ENCODE data around the gene RPTOR.
"Not testable (repeated sequence)": the region's sequence is repeated elsewhere in the genome, so short reads cannot be mapped to it uniquely, and the experiment has no call there.

RPTOR gene

GRCh38 chr17:80807014-80807413 is 262.4 kb downstream of the RPTOR start:
- H3K27ac ChIP-seq (ENCODE audit: low read depth, low read length), result no peak overlapping the region
- H3K36me3 ChIP-seq (ENCODE audit: control insufficient read depth, insufficient read depth, low read length), result no peaks in the 10 kb centered on the region
- H3K4me1 ChIP-seq (ENCODE audit: control insufficient read depth, insufficient read depth, low read length), result no peaks in the 10 kb centered on the region
- no peaks in the 10 kb centered on the region for H3K27me3 ChIP-seq (ENCODE audit: control insufficient read depth, insufficient read depth, low read length)
- no peak overlapping the region for H3K4me3 ChIP-seq (ENCODE audit: low read length)
- no peak overlapping the region for H3K9ac ChIP-seq (ENCODE audit: low read length)

- H3K9ac ChIP-seq (ENCODE audit: low read length), result no peak overlapping the region
- H3K27ac ChIP-seq (ENCODE audit: low read depth, low read length), result no peak overlapping the region
- H3K27me3 ChIP-seq (ENCODE audit: control insufficient read depth, insufficient read depth, low read length), result no peaks in the 10 kb centered on the region
- H3K4me3 ChIP-seq (ENCODE audit: low read length), result no peak overlapping the region
- no peaks in the 10 kb centered on the region for H3K4me1 ChIP-seq (ENCODE audit: control insufficient read depth, insufficient read depth, low read length)
- H3K36me3 ChIP-seq (ENCODE audit: control insufficient read depth, insufficient read depth, low read length), result no peaks in the 10 kb centered on the region
Measured at GRCh38 chr17:80807882-80808281, 263.2 kb downstream of the RPTOR start.

- no peak overlapping the region for H3K4me3 ChIP-seq (ENCODE audit: low read length)
- H3K27me3 ChIP-seq (ENCODE audit: control insufficient read depth, insufficient read depth, low read length), result no peaks in the 10 kb centered on the region
- no peak overlapping the region for H3K27ac ChIP-seq (ENCODE audit: low read depth, low read length)
- no peaks in the 10 kb centered on the region for H3K4me1 ChIP-seq (ENCODE audit: control insufficient read depth, insufficient read depth, low read length)
- no peak overlapping the region for H3K9ac ChIP-seq (ENCODE audit: low read length)
- no peaks in the 10 kb centered on the region for H3K36me3 ChIP-seq (ENCODE audit: control insufficient read depth, insufficient read depth, low read length)
Measured at GRCh38 chr17:80811181-80812105, 266.8 kb downstream of the RPTOR start.

GRCh38 chr17:80812362-80813088 is 267.9 kb downstream of the RPTOR start:
- Histone ChIP-seq H3K4me1 (ENCODE audit: control insufficient read depth, insufficient read depth, low read length) (no peaks in the 10 kb centered on the region), H3K36me3 (ENCODE audit: control insufficient read depth, insufficient read depth, low read length) (no peaks in the 10 kb centered on the region), H3K27me3 (ENCODE audit: control insufficient read depth, insufficient read depth, low read length) (no peaks in the 10 kb centered on the region), H3K27ac (ENCODE audit: low read depth, low read length) (no peak overlapping the region), H3K4me3 (ENCODE audit: low read length) (no peak overlapping the region), H3K9ac (ENCODE audit: low read length) (no peak overlapping the region)

- no peaks in the 10 kb centered on the region for H3K4me1 ChIP-seq (ENCODE audit: control insufficient read depth, insufficient read depth, low read length)
- H3K36me3 ChIP-seq (ENCODE audit: control insufficient read depth, insufficient read depth, low read length), result no peaks in the 10 kb centered on the region
- H3K4me3 ChIP-seq (ENCODE audit: low read length), result no peak overlapping the region
- no peak overlapping the region for H3K9ac ChIP-seq (ENCODE audit: low read length)
- H3K27ac ChIP-seq (ENCODE audit: low read depth, low read length), result no peak overlapping the region
- no peaks in the 10 kb centered on the region for H3K27me3 ChIP-seq (ENCODE audit: control insufficient read depth, insufficient read depth, low read length)
Measured at GRCh38 chr17:80813318-80813717, 268.7 kb downstream of the RPTOR start.

- Histone ChIP-seq H3K36me3 (ENCODE audit: control insufficient read depth, insufficient read depth, low read length) (no peaks in the 10 kb centered on the region), H3K27me3 (ENCODE audit: control insufficient read depth, insufficient read depth, low read length) (no peaks in the 10 kb centered on the region), H3K4me1 (ENCODE audit: control insufficient read depth, insufficient read depth, low read length) (no peaks in the 10 kb centered on the region), H3K27ac (ENCODE audit: low read depth, low read length) (no peak overlapping the region), H3K9ac (ENCODE audit: low read length) (no peak overlapping the region), H3K4me3 (ENCODE audit: low read length) (no peak overlapping the region)
Measured at GRCh38 chr17:80814491-80814890, 269.9 kb downstream of the RPTOR start.

- Histone ChIP-seq H3K36me3 (ENCODE audit: control insufficient read depth, insufficient read depth, low read length) (no peaks in the 10 kb centered on the region), H3K27me3 (ENCODE audit: control insufficient read depth, insufficient read depth, low read length) (no peaks in the 10 kb centered on the region), H3K27ac (ENCODE audit: low read depth, low read length) (no peak overlapping the region), H3K4me3 (ENCODE audit: low read length) (no peak overlapping the region), H3K4me1 (ENCODE audit: control insufficient read depth, insufficient read depth, low read length) (no peaks in the 10 kb centered on the region), H3K9ac (ENCODE audit: low read length) (no peak overlapping the region)
Measured at GRCh38 chr17:80815151-80815681, 270.6 kb downstream of the RPTOR start.

GRCh38 chr17:80815718-80816117 is 271.1 kb downstream of the RPTOR start:
- H3K36me3 ChIP-seq (ENCODE audit: control insufficient read depth, insufficient read depth, low read length); H3K27ac ChIP-seq (ENCODE audit: low read depth, low read length); H3K4me1 ChIP-seq (ENCODE audit: control insufficient read depth, insufficient read depth, low read length); H3K9ac ChIP-seq (ENCODE audit: low read length); H3K27me3 ChIP-seq (ENCODE audit: control insufficient read depth, insufficient read depth, low read length); H3K4me3 ChIP-seq (ENCODE audit: low read length): not testable (repeated sequence)

GRCh38 chr17:80816241-80817103 is 271.8 kb downstream of the RPTOR start:
- no peak overlapping the region for H3K27ac ChIP-seq (ENCODE audit: low read depth, low read length)
- H3K27me3 ChIP-seq (ENCODE audit: control insufficient read depth, insufficient read depth, low read length), result no peaks in the 10 kb centered on the region
- no peak overlapping the region for H3K4me3 ChIP-seq (ENCODE audit: low read length)
- no peaks in the 10 kb centered on the region for H3K4me1 ChIP-seq (ENCODE audit: control insufficient read depth, insufficient read depth, low read length)
- H3K36me3 ChIP-seq (ENCODE audit: control insufficient read depth, insufficient read depth, low read length), result no peaks in the 10 kb centered on the region
- H3K9ac ChIP-seq (ENCODE audit: low read length), result no peak overlapping the region

GRCh38 chr17:80817321-80817845 is 272.7 kb downstream of the RPTOR start:
- no peaks in the 10 kb centered on the region for H3K36me3 ChIP-seq (ENCODE audit: control insufficient read depth, insufficient read depth, low read length)
- H3K4me3 ChIP-seq (ENCODE audit: low read length), result no peak overlapping the region
- no peaks in the 10 kb centered on the region for H3K27me3 ChIP-seq (ENCODE audit: control insufficient read depth, insufficient read depth, low read length)
- H3K9ac ChIP-seq (ENCODE audit: low read length), result no peak overlapping the region
- no peaks in the 10 kb centered on the region for H3K4me1 ChIP-seq (ENCODE audit: control insufficient read depth, insufficient read depth, low read length)
- no peak overlapping the region for H3K27ac ChIP-seq (ENCODE audit: low read depth, low read length)

GRCh38 chr17:80817861-80818260 is 273.2 kb downstream of the RPTOR start:
- H3K27me3 ChIP-seq (ENCODE audit: control insufficient read depth, insufficient read depth, low read length), result no peaks in the 10 kb centered on the region
- H3K9ac ChIP-seq (ENCODE audit: low read length), result no peak overlapping the region
- no peak overlapping the region for H3K27ac ChIP-seq (ENCODE audit: low read depth, low read length)
- no peaks in the 10 kb centered on the region for H3K36me3 ChIP-seq (ENCODE audit: control insufficient read depth, insufficient read depth, low read length)
- no peak overlapping the region for H3K4me3 ChIP-seq (ENCODE audit: low read length)
- H3K4me1 ChIP-seq (ENCODE audit: control insufficient read depth, insufficient read depth, low read length), result no peaks in the 10 kb centered on the region

- no peaks in the 10 kb centered on the region for H3K27me3 ChIP-seq (ENCODE audit: control insufficient read depth, insufficient read depth, low read length)
- peaks cover 5% of the 10 kb centered on the region for H3K36me3 ChIP-seq (ENCODE audit: control insufficient read depth, insufficient read depth, low read length)
- no peak overlapping the region for H3K27ac ChIP-seq (ENCODE audit: low read depth, low read length)
- no peak overlapping the region for H3K9ac ChIP-seq (ENCODE audit: low read length)
- H3K4me1 ChIP-seq (ENCODE audit: control insufficient read depth, insufficient read depth, low read length), result no peaks in the 10 kb centered on the region
- no peak overlapping the region for H3K4me3 ChIP-seq (ENCODE audit: low read length)
Measured at GRCh38 chr17:80818871-80819270, 274.2 kb downstream of the RPTOR start.

Data from rectal smooth muscle tissue (tissue), 1 donor.